Lower lobe of right lung (tissue), 2 donors: ENCODE data around the gene DIAPH3. TPM values are rescaled to one million over a fixed set of nuclear protein-coding genes. Genes with fewer than 3 reads are reported as not detected.

ENCODE experiments used
- ATAC-seq, 2 donors: fragments of 200-7000 bp; cut with Tn5 transposase; one replicate each; pipeline ENCODE4 v1.9.1; 2020 to 2022; ENCODE audit warnings: mild to moderate bottlenecking in 2 of 2, moderate library complexity in 2 of 2
- DNase-seq: peaks from one replicate; pipeline ENCODE4 v3.0.0-alpha.2; 2020
- H3K27ac ChIP-seq: fragments of 200-600 bp; one replicate; pipeline ENCODE4 v1.8.0; 2022
- H3K27me3 ChIP-seq: fragments of 200-600 bp; one replicate; pipeline ENCODE4 v1.8.0; 2022; ENCODE audit warnings: low read depth
- H3K36me3 ChIP-seq: fragments of 200-600 bp; one replicate; pipeline ENCODE4 v1.8.0; 2022; ENCODE audit warnings: mild to moderate bottlenecking
- H3K4me1 ChIP-seq: fragments of 200-600 bp; one replicate; pipeline ENCODE4 v1.8.0; 2022
- H3K4me3 ChIP-seq: fragments of 200-600 bp; one replicate; pipeline ENCODE4 v1.8.0; 2022; ENCODE audit warnings: mild to moderate bottlenecking
- H3K9me3 ChIP-seq: fragments of 200-600 bp; one replicate; pipeline ENCODE4 v1.8.0; 2022
- intact Hi-C: fragments of 100-400 bp; cut with DNase I; formaldehyde crosslinking; loops from one replicate; pipeline ENCODE4 v1.11.0; 2022
- total RNA-seq: library from RNA; stranded (reverse); fragmentation: NEBNext Ultra II Directional; extraction: Animal tissue kit (Norgen Biotek cat#: 25700); gene quantifications from one replicate; pipeline ENCODE4 v1.2.1, GENCODE V29; 2021
- TF ChIP-seq, protein P1 (sequence below): fragments of 200-600 bp; IDR thresholded peaks from one replicate; pipeline ENCODE4 v1.8.0; 2022; ENCODE audit warnings: antibody characterized with exemption, mild to moderate bottlenecking
- donor health status: DM: no; HTN: yes; CAD: no; lungs with severe emphysema.

The DIAPH3 gene
- total RNA-seq, 1 donor from 2014 or later = 3.2 TPM

DNA sequence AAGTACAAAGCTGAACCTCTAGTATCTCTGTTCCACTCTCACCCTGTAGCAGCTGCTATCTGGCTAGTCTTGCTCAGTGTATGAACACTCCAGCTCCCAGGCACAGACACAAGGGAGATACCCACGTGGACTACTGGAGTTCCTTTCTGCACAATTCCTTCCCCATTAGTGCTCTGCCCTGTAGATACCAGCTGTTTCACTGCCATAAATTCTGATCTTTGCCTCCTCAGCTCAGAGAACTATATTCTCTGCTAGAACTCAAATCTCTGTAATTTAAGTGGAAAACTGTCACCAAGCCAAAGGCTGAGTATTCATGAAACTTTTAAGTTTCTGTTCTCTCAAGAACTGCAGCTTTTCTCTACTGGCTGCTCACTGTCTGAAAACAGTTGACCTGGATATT is 273.7 kb downstream of the DIAPH3 start:
- Histone ChIP-seq H3K4me3 (no peak overlapping the region), H3K4me1 (no peaks in the 10 kb centered on the region), H3K9me3 (no peaks in the 10 kb centered on the region), H3K36me3 (no peaks in the 10 kb centered on the region), H3K27me3 (no peaks in the 10 kb centered on the region), H3K27ac (no peak overlapping the region)
- TF ChIP-seq, protein P1, sequence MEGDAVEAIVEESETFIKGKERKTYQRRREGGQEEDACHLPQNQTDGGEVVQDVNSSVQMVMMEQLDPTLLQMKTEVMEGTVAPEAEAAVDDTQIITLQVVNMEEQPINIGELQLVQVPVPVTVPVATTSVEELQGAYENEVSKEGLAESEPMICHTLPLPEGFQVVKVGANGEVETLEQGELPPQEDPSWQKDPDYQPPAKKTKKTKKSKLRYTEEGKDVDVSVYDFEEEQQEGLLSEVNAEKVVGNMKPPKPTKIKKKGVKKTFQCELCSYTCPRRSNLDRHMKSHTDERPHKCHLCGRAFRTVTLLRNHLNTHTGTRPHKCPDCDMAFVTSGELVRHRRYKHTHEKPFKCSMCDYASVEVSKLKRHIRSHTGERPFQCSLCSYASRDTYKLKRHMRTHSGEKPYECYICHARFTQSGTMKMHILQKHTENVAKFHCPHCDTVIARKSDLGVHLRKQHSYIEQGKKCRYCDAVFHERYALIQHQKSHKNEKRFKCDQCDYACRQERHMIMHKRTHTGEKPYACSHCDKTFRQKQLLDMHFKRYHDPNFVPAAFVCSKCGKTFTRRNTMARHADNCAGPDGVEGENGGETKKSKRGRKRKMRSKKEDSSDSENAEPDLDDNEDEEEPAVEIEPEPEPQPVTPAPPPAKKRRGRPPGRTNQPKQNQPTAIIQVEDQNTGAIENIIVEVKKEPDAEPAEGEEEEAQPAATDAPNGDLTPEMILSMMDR = no peak
- intact Hi-C loops = no loop called here
- ATAC-seq = no peak
- DNase-seq = no peak

DNA sequence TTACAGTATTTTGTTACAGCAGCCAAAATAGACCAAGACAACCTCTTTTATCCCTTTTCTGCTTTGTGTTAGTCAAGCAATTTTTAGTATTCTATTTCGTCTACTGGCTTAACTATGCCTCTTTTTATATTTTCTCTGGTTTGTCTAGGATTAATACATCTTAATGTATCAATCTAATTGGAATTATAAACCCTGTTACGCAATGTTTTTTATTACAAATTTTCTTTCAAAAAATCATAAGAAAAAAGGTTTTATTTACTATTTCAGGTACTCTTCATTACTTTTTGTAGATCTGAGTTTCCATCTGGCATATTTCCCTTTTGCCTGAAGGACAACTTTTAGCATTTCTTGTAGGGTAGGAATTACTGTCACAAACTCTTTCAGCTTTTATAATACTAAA is 275.3 kb downstream of the DIAPH3 start:
- no peaks in the 10 kb centered on the region for H3K36me3 ChIP-seq
- no peaks in the 10 kb centered on the region for H3K4me1 ChIP-seq
- no peaks in the 10 kb centered on the region for H3K27me3 ChIP-seq
- intact Hi-C loops = no loop called here
- no peaks in the 10 kb centered on the region for H3K9me3 ChIP-seq
- no peak for DNase-seq
- H3K4me3 ChIP-seq = no peak overlapping the region
- no peak for ATAC-seq
- no peak overlapping the region for H3K27ac ChIP-seq
- TF ChIP-seq, protein P1 = no peak

DNA sequence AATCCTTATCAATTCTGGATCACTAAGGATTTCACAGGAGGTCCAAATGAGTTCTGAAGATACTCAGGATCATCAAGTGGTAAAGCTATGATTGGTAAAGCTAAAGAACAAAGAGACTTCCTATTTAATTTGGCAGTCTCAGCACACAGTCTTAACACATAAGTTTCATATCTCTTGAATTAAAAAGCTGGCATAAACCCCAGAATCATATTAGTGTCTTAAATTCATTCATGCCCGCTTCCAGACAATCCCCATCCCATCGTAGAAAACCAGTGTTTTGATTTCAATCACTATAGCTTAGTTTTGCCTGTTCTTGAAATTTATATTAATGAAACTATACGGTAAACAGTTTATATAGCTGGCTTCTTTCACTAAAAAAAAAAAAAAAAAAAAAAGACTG is 278.7 kb downstream of the DIAPH3 start:
- H3K27me3 ChIP-seq = no peaks in the 10 kb centered on the region
- intact Hi-C loops = no loop called here
- no peak overlapping the region for H3K4me3 ChIP-seq
- H3K27ac ChIP-seq = no peak overlapping the region
- H3K9me3 ChIP-seq = no peaks in the 10 kb centered on the region
- H3K36me3 ChIP-seq = no peaks in the 10 kb centered on the region
- no peak for ATAC-seq
- TF ChIP-seq, protein P1 = no peak
- DNase-seq = no peak
- H3K4me1 ChIP-seq = no peaks in the 10 kb centered on the region

DNA sequence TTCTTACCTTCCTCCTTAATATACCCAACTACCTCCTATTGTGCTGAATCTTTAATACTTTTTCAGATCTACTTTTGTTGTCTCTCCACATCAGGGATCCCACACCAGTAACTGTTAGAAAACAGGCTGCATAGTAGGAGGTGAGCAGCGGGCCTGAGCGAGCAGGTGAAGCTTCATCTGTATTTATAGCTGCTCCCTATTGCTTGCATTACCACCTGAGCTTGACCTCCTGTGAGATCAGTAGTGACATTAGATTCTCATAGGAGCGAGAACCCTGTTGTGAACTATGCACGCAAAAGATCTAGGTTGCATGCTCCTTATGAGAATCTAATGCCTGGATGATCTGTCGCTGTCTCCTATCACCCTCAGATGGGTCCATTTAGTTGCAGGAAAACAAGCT is 279.8 kb downstream of the DIAPH3 start:
- TF ChIP-seq, protein P1 = no peak
- no peaks in the 10 kb centered on the region for H3K27me3 ChIP-seq

DNA sequence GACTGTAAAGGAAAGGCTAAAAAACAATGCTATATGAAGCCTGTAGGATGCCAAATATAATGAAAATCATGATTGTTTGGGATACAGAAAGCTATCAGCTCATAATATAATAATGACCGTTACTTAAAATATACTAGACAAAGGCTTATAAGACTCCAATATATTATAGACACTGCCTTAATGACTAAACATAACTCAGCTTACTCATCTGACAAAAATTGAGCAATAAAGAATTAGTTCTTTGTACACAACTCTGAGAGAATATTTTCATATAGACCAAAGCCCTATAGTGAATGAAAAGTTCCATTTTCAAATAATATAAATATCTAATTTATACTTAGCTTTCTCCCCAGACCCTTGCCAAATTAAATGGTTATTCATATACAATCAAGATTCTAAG is 283.3 kb downstream of the DIAPH3 start:
- Histone ChIP-seq H3K36me3 (no peaks in the 10 kb centered on the region), H3K4me1 (no peaks in the 10 kb centered on the region), H3K9me3 (no peaks in the 10 kb centered on the region), H3K27me3 (no peaks in the 10 kb centered on the region), H3K4me3 (no peak overlapping the region), H3K27ac (no peak overlapping the region)
- DNase-seq (no peak), ATAC-seq (no peak)
- intact Hi-C loops = no loop called here
- TF ChIP-seq, protein P1 = no peak

More for the DNA sequence above, 279.8 kb downstream of the DIAPH3 start:
- no peak overlapping the region for H3K27ac ChIP-seq
- no peak overlapping the region for H3K4me3 ChIP-seq
- DNase-seq = no peak
- ATAC-seq = no peak
- no peaks in the 10 kb centered on the region for H3K9me3 ChIP-seq
- no peaks in the 10 kb centered on the region for H3K36me3 ChIP-seq
- no peaks in the 10 kb centered on the region for H3K4me1 ChIP-seq
- intact Hi-C loops = no loop called here

DNA sequence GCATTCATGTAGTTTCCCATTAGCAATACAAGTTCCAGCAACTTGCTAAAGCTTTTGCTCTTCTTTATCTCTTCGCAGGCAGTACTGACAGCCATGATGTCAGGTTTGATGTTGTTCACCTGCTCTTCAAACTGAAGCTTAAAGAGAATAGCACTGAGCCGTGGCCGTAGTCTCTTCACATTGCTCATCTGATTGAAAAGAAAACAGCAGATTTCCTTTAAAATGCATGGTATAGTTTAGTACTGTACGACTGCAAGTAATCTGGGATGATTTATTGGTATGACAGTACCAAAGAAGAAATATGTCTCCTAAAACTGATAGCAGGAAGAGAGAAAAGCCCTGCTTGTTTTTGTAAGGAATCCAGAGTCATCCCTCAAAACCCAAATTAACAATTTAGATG is 284.4 kb downstream of the DIAPH3 start:
- TF ChIP-seq, protein P1 = no peak
- no peaks in the 10 kb centered on the region for H3K36me3 ChIP-seq
- no peak overlapping the region for H3K4me3 ChIP-seq
- no peaks in the 10 kb centered on the region for H3K9me3 ChIP-seq
- intact Hi-C loops = no loop called here
- DNase-seq = no peak
- ATAC-seq = no peak
- H3K4me1 ChIP-seq = no peaks in the 10 kb centered on the region
- H3K27me3 ChIP-seq = no peaks in the 10 kb centered on the region
- H3K27ac ChIP-seq = no peak overlapping the region
